Measurements from ENCODE around the gene ZNF639.

The ZNF639 gene

GRCh38 chr3:179318876-179319275 lies 4.0 kb upstream of the ZNF639 start:
- DNase-seq: no peak

DNA sequence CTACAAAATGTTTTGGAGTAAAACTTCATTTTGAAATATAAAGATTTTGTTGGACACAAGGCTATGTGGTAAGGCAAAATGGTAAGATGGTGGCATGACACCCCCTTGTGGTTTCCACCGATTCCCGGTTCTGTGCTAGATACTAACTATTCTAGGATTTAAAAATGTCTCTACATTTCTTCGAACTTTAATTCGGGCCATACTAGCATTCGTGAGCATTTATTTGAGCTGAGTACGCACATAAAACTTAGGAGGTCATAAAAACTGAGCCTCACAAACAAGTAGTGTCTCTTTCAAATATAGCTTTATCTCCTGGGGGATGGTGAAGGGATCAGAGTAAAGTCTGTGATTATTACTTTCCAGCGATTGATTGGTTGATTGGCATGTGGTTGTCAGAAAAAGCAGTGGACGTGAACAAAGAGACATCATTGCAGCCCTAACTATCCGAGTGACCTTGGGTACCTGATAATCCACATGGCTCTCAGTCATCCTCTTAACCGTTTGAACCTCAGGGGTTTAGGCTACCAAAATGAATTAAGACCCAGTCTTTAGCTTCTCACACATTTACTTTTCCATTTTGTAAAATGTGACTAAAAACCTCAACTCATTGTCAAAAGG lies 1.1 kb upstream of the ZNF639 start:
- DNase-seq: peak; percentile 16

DNA sequence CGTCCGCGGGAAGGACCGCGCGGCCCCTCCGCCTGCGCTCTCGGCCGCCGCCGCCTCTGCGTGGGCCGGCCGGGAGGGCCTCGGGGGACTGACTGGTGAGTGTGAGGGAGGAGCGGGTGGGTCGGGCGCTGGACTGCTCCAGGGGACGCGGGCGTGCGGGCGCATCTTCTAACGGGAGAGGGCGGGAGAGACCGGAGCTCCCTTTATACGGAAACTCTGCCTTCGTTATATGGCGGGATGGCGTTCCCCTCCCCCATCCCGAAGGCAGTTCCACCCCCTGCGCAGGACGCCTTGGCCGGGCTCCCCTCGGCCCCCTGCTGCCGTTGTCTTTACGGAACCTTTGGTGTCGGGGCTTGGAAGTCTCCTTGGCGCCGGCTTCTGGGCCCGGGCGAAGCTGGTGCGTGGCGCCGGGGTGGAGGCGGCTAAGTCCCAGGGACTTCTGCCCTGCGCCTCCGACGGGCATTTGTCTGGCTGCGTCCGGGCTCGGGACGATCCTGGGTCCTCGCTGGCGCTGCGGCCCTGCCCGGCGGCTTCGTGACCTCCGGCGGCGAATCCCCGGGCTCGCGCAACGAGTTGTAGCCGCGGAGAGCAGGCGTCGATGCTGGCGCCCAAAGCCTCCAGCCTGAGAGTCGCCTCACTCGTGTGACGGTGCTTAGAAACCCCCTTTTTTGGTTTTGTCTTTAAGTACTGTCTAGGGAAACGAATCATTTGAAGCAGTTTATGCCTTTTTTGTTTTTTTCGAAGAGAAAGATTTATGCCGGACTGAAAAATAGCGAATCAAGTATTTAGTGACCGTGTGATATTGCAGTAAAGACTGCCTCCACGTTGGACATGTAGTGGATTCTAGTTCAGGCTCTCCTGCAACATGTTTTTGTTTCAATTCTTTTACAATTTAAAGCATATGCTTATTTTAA lies 623 bp downstream of the ZNF639 start:
- DNase-seq: peak; percentile 20

GRCh38 chr3:179324270-179324754 lies 1.5 kb downstream of the ZNF639 start:
- no peak for DNase-seq

- no peak for DNase-seq
These were observed 7.6 kb downstream of the ZNF639 start for GRCh38 chr3:179330438-179330837.

DNA sequence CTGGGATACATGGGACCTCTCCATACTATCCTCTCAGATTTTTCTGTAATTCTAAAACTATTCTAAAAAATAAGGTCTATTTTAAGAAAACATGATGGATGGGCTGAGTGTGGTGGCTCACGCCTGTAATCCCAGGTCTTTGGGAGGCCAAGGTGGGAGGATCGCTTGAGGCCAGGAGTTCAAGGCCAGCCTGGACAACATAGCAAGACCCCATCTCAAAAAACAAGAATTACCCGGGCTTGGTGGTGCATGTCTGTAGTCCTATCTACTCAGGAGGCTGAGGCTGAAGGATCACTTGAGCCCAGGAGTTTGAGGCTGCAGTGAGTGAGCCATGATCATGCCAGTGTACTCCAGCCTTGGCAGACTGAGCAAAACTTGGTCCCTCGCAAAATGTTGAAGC lies 9.4 kb downstream of the ZNF639 start:
- no peak for DNase-seq

DNA sequence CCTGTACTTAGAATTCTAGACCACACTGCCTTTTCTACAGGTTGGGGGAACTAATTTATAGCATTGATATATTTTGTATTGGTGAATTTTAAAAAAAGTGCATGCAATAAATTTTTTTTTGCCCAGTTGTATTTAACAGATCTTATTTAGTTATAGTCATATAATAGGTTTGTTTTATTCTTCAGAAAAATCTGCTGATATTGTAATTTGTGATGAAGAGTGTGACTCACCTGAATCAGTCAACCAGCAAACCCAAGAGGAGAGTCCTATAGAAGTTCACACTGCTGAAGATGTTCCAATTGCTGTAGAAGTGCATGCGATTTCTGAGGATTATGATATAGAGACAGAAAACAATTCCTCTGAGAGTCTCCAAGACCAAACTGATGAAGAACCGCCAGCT lies 10.3 kb downstream of the ZNF639 start:
- no peak for DNase-seq

GRCh38 chr3:179336345-179336929 lies 13.6 kb downstream of the ZNF639 start:
- no peak for DNase-seq

DNA sequence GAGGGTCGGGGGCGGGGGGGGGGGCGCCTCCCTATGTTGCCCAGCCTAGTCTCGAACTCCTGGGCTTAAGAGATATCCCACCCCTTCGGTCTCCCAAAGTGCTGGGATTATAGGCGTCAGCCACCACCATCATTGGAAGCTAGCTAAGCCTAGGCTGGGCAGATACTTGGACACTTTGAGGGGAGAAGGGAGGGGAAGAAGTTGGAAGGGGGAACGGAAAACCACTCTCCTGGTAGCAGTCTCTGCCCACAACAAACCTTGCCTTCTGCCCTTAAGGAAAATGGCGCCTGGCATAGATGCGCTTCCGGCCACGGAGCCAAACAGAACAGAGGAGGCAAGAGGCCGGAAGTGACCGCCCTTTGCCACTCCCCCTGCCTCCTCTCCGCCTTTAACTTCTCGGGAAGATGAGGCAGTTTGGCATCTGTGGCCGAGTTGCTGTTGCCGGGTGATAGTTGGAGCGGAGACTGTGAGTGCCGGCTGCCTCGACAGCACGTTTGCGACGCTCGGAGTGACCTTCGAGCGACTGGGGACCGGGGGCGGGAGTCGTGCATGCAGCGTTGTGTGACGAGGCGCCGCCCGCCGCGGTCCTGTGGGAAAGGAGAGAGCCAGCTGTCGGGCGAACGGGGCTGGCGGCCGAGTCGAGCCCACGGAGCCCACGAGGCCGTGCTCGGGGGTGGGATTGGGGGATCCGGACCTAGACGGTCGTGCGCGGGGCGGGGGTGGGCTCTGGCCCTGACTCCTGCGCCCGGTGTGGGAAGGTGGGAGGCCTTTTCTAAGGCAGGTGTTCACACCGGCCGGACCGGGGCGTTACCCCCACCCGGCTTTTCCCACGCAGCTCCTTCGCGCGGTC lies 24.7 kb downstream of the ZNF639 start, which contains the start of gene MFN1:
Gene MFN1 (plus strand): TSS at position 365 of the 850 bp plus-strand sequence. CDS start 1,143 bp downstream, outside the sequence.
- peak; percentile 95 for DNase-seq

DNA sequence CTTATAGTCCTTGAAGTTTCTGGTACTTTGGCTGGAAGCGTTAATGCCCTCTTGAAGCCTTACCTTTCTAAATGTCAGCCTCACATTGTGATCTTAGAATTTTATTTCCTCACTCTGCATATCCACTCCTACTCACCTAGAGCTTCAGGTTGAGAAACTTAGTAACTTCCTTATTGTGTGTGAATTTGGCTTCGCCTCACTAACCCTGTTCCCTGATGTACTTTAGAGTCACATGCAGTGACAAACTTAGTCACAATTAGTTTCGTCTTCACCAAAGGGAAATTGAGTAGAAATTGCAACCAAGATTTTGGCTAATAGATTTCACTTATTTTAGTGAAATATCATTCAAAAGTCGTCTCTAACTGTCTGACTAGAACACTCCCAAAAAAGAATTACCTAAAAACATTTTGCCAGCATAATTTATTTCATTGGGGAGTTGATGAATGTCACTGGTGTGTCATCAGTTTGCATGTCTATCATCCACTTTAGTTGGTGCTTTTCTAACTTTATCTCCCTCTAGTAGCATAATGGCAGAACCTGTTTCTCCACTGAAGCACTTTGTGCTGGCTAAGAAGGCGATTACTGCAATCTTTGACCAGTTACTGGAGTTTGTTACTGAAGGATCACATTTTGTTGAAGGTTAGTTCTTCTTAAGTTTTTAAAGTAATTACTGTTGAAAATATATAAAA lies 25.6 kb downstream of the ZNF639 start:
- DNase-seq: no peak

- no peak for DNase-seq
These were observed 33.2 kb downstream of the ZNF639 start for GRCh38 chr3:179355996-179356395.

DNA sequence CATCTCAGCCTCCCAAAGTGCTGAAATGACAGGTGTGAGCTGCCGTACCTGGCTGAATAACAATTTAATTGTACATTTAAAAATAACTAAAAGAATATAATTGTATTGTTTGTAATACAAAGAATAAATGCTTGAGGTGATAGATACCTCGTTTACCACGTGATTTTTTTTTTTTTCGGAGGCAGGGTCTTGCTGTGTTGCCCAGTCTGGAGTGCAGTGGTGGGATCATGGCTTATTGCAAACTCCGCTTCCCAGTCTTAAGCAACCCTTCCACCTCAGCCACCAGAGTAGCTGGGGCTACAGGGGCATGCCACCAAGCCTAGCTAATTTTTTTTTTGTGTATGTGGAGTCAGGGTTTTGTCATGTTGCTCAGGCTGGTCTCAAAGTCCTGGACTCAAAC lies 40.5 kb downstream of the ZNF639 start:
- DNase-seq: no peak

GRCh38 chr3:179369621-179370020 lies 46.8 kb downstream of the ZNF639 start:
- DNase-seq: no peak

- no peak for DNase-seq
These were observed 51.1 kb downstream of the ZNF639 start for GRCh38 chr3:179373938-179374337.

- DNase-seq: no peak
These were observed 52.5 kb downstream of the ZNF639 start for GRCh38 chr3:179375091-179375999.

- no peak for DNase-seq
These were observed 53.6 kb downstream of the ZNF639 start for GRCh38 chr3:179376474-179376873.

Data from NCI-H1694 (cell line).